Activated CD4-positive, alpha-beta T cell treated with anti-CD3 and anti-CD28 coated beads, Interleukin-2, amount 10 ng/mL, durations not matched to agents 24 days and 14 days (primary cell): ENCODE results near the gene DDHD1. TPM values are rescaled to one million over a fixed set of nuclear protein-coding genes. Genes with fewer than 3 reads are reported as not detected.
"Not testable (repeated sequence)": the region's sequence is repeated elsewhere in the genome, so short reads cannot be mapped to it uniquely, and the experiment has no call there.

Experiments
- DNase-seq: peaks from one replicate; pipeline ENCODE4 v3.0.0; 2022
- H3K27ac Mint-ChIP-seq: one replicate; pipeline ENCODE4 v1.8.0; 2022; ENCODE audit warnings: mild to moderate bottlenecking, mixed read lengths
- H3K27me3 Mint-ChIP-seq: one replicate; pipeline ENCODE4 v1.8.0; 2022; ENCODE audit warnings: mixed read lengths
- H3K36me3 Mint-ChIP-seq: one replicate; pipeline ENCODE4 v1.8.0; 2022; ENCODE audit warnings: low read depth, mild to moderate bottlenecking, mixed read lengths
- H3K4me1 Mint-ChIP-seq: one replicate; pipeline ENCODE4 v1.8.0; 2021; ENCODE audit warnings: mixed read lengths
- H3K4me3 Mint-ChIP-seq: one replicate; pipeline ENCODE4 v1.8.0; 2022; ENCODE audit warnings: mild to moderate bottlenecking, moderate library complexity, mixed read lengths
- H3K9me3 Mint-ChIP-seq: one replicate; pipeline ENCODE4 v1.8.0; 2021; ENCODE audit warnings: mixed read lengths
- intact Hi-C: fragments of 100-400 bp; cut with micrococcal nuclease; formaldehyde crosslinking; loops from one replicate; pipeline ENCODE4 v1.15.1; 2023
- total RNA-seq: library from RNA; stranded (reverse); gene quantifications from 2 replicates; pipeline ENCODE4 v1.2.3, GENCODE V29; 2022

Gene DDHD1
- total RNA-seq, 1 donor from 2014 or later: 70.2 TPM

DNA sequence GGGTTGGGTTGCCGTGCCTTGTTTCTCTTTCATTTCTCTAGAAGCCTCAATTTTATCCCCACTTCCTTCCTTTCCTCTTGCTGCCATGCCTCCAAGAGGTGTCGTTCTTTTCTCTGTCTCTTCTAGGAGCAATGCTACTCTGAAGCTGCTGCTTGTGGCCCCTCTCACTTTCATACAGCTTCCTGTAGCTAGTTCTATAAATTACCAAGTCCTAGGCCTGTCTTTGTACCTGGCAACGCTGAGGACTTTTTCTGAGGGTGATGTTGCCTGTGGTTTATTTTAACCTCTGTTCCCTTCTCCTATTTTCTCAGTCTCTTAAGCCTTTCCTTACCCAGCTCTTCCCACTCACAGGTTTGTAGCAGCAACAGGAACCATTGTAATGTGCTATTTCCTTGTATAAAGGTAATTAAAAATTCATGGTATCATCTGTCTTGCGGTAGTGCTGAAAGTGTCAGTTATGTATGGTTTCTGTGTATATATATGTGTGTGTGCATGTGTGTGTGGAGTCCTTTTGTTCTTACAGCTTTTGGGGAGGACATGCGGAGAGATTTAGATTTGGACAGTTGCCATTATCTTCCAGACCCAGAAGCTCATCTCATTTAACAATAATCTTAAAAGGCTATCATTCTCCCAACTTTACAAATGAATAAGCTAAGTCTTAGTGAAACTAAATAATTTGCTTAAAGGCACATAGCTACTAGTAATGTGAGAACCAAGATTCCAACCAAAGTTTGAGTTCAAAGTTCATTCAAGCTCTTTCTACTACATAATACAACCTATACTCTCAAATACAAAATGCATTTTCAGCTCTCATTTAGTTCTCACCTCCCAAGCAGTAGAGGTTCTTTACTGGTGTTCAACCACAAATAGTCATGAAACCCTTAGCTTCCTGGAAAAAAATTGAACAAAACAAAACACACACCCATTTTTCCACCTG is 43.8 kb downstream of the DDHD1 start:
- DNase-seq: peak; percentile 92
- no peak overlapping the region for H3K27ac Mint-ChIP-seq
- intact Hi-C loops: loop anchor here (1.0 to 2.0 kb wide), 7 partner anchors 17 to 82 kb away; partner anchors contain the start of gene DDHD1
- no peak overlapping the region for H3K4me3 Mint-ChIP-seq
- H3K9me3 Mint-ChIP-seq: no peaks in the 10 kb centered on the region
- peaks cover 14% of the 10 kb centered on the region for H3K36me3 Mint-ChIP-seq
- H3K27me3 Mint-ChIP-seq: no peaks in the 10 kb centered on the region
- peaks cover 30% of the 10 kb centered on the region for H3K4me1 Mint-ChIP-seq

- no peaks in the 10 kb centered on the region for H3K9me3 Mint-ChIP-seq
- no peak overlapping the region for H3K4me3 Mint-ChIP-seq
- no peak overlapping the region for H3K27ac Mint-ChIP-seq
- no peaks in the 10 kb centered on the region for H3K27me3 Mint-ChIP-seq
- no peak for DNase-seq
- peaks cover 28% of the 10 kb centered on the region for H3K4me1 Mint-ChIP-seq
- intact Hi-C loops: loop anchor here (1.0 to 2.0 kb wide), 6 partner anchors 28 to 83 kb away; partner anchors contain the start of gene DDHD1
- H3K36me3 Mint-ChIP-seq: peaks cover 16% of the 10 kb centered on the region
These were observed 44.6 kb downstream of the DDHD1 start for GRCh38 chr14:53108292-53109104.

- Mint-ChIP-seq H3K4me1 (peaks cover 25% of the 10 kb centered on the region), H3K27me3 (no peaks in the 10 kb centered on the region), H3K27ac (peak overlapping the region; percentile 5), H3K4me3 (no peak overlapping the region), H3K36me3 (peaks cover 24% of the 10 kb centered on the region), H3K9me3 (no peaks in the 10 kb centered on the region)
- intact Hi-C loops: no loop called here
- no peak for DNase-seq
These were observed 46.4 kb downstream of the DDHD1 start for GRCh38 chr14:53106768-53107167.

GRCh38 chr14:53103636-53104340 is 49.3 kb downstream of the DDHD1 start:
- H3K27ac Mint-ChIP-seq: no peak overlapping the region

GRCh38 chr14:53093206-53093605 is 59.9 kb downstream of the DDHD1 start:
- peaks cover 4% of the 10 kb centered on the region for H3K4me1 Mint-ChIP-seq
- H3K36me3 Mint-ChIP-seq: peaks cover 61% of the 10 kb centered on the region
- intact Hi-C loops: no loop called here
- DNase-seq: no peak
- H3K27ac Mint-ChIP-seq: no peak overlapping the region
- peaks cover 15% of the 10 kb centered on the region for H3K9me3 Mint-ChIP-seq
- no peak overlapping the region for H3K4me3 Mint-ChIP-seq
- H3K27me3 Mint-ChIP-seq: no peaks in the 10 kb centered on the region

More at GRCh38 chr14:53103636-53104340, 49.3 kb downstream of the DDHD1 start:
- Mint-ChIP-seq H3K27me3 (no peaks in the 10 kb centered on the region), H3K4me3 (no peak overlapping the region), H3K9me3 (no peaks in the 10 kb centered on the region), H3K36me3 (peaks cover 34% of the 10 kb centered on the region), H3K4me1 (peaks cover 26% of the 10 kb centered on the region)
- no peak for DNase-seq
- intact Hi-C loops: loop anchor here (5.0 kb wide), 1 partner anchor 36 kb away; no protein-coding TSS in a partner anchor

DNA sequence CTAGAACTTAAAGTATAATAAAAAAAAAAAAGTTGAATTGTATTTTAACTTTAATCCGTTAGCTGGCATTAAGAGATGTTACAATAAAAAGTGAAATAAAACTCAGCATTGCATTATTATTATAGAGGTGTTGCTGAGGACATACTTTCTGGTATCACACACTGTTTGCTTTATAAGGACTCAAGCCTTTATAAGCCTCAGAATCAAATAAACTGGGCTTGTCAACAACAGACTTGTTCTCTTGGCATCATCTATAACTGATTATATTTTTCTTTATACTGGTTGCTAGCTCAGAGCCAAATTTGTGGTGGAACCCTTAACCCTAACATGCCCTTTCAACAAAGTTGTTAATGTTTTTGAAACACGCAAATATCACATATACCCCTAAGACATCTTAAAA is 62.3 kb downstream of the DDHD1 start:
- peaks cover 20% of the 10 kb centered on the region for H3K4me1 Mint-ChIP-seq
- peaks cover 18% of the 10 kb centered on the region for H3K9me3 Mint-ChIP-seq
- DNase-seq: no peak
- H3K36me3 Mint-ChIP-seq: peaks cover 81% of the 10 kb centered on the region
- intact Hi-C loops: no loop called here
- H3K27ac Mint-ChIP-seq: no peak overlapping the region
- H3K4me3 Mint-ChIP-seq: no peak overlapping the region
- H3K27me3 Mint-ChIP-seq: no peaks in the 10 kb centered on the region

DNA sequence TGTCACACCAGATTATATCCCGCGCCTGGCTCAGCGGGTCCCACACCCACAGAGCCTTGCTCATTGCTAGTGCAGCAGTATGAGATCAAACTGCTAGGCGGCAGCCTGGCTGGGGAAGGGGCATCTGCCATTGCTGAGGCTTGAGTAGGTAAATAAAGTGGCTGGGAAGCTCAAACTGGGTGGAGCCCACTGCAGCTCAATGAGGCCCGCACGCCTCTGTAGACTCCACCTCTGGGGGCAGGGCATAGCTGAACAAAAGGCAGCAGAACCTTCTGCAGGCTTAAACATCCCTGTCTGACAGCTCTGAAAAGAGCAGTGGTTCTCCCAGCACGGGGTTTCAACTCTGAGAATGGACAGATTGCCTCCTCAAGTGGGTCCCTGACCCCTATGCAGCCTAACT is 68.2 kb downstream of the DDHD1 start:
- DNase-seq, intact Hi-C loops, H3K27ac Mint-ChIP-seq, H3K4me3 Mint-ChIP-seq, H3K27me3 Mint-ChIP-seq: not testable (repeated sequence)
- H3K9me3 Mint-ChIP-seq: peaks cover 25% of the 10 kb centered on the region
- H3K36me3 Mint-ChIP-seq: peaks cover 85% of the 10 kb centered on the region
- peaks cover 28% of the 10 kb centered on the region for H3K4me1 Mint-ChIP-seq

DNA sequence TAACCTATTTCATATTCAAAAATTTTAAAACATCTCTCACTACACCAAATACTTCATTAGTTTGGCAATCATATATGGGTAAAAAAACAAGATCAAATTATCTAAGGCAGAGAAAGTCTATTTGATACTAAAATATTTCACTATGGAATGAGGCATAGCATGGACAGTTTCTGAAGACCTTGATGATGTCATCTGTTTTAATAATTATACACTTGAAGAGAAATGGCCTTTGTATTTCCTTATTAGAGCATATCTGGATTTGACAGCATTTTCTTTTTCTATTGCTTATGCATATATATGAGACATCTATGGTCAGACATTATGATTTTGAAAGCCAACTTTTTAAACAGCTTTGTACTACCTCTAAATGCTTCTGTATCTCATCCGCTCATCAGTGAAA is 88.6 kb downstream of the DDHD1 start:
- no peak overlapping the region for H3K27ac Mint-ChIP-seq
- H3K4me1 Mint-ChIP-seq: peaks cover 12% of the 10 kb centered on the region
- intact Hi-C loops: no loop called here
- peaks cover 27% of the 10 kb centered on the region for H3K36me3 Mint-ChIP-seq
- H3K4me3 Mint-ChIP-seq: no peak overlapping the region
- DNase-seq: no peak
- H3K9me3 Mint-ChIP-seq: no peaks in the 10 kb centered on the region
- H3K27me3 Mint-ChIP-seq: no peaks in the 10 kb centered on the region

- H3K9me3 Mint-ChIP-seq: no peaks in the 10 kb centered on the region
- H3K4me3 Mint-ChIP-seq: no peak overlapping the region
- H3K27me3 Mint-ChIP-seq: no peaks in the 10 kb centered on the region
- peaks cover 12% of the 10 kb centered on the region for H3K4me1 Mint-ChIP-seq
- peaks cover 27% of the 10 kb centered on the region for H3K36me3 Mint-ChIP-seq
- no peak for DNase-seq
- intact Hi-C loops: no loop called here
- no peak overlapping the region for H3K27ac Mint-ChIP-seq
These were observed 90.3 kb downstream of the DDHD1 start for GRCh38 chr14:53062856-53063255.

DNA sequence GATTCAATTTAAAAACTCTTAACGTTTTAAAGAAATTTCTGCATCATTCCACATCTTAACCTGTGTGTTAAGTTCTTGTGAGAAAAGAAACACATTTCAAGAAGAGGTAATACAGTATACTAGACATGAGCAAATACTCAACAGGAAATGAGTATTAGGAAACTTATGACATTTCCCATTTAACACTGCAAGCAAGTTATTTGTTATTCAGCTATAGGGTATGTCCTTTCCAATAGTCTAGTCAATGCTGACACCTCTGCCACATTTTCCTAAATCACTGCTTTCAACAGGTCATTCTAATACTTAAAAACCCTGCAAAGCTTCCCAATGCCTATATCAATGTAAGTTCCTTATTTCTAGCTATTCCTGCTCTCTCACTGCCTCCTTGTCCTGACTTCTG is 93.1 kb downstream of the DDHD1 start:
- peaks cover 21% of the 10 kb centered on the region for H3K36me3 Mint-ChIP-seq
- H3K4me3 Mint-ChIP-seq: no peak overlapping the region
- H3K4me1 Mint-ChIP-seq: peaks cover 11% of the 10 kb centered on the region
- H3K9me3 Mint-ChIP-seq: no peaks in the 10 kb centered on the region
- no peak for DNase-seq
- intact Hi-C loops: no loop called here
- no peaks in the 10 kb centered on the region for H3K27me3 Mint-ChIP-seq
- H3K27ac Mint-ChIP-seq: no peak overlapping the region

DNA sequence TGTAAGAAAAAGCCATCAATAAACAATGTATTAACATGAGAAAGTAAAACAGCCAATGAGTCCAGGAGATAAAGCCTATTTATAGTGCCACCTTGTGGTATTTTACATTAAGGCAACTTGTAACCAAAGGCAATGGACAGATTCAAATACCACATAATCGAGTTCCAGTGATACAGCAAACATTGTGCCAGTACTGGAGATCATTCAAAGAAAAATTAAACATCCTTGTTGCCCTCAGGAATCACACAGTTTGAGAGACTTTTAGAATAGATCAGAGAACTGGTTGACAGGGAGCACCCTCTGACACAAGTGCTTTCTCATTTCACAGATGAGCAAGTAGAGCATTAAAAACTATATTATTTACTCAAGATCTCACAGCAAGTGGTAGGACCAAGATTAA is 98.1 kb downstream of the DDHD1 start:
- intact Hi-C loops: loop anchor here (2.0 to 10.0 kb wide), 2 partner anchors 232 to 250 kb away; no protein-coding TSS in a partner anchor
- H3K36me3 Mint-ChIP-seq: peaks cover 30% of the 10 kb centered on the region
- no peaks in the 10 kb centered on the region for H3K27me3 Mint-ChIP-seq
- no peaks in the 10 kb centered on the region for H3K9me3 Mint-ChIP-seq
- H3K4me1 Mint-ChIP-seq: peaks cover 4% of the 10 kb centered on the region
- H3K4me3 Mint-ChIP-seq: no peak overlapping the region
- no peak overlapping the region for H3K27ac Mint-ChIP-seq
- peak; percentile 61 for DNase-seq

- peaks cover 36% of the 10 kb centered on the region for H3K36me3 Mint-ChIP-seq
- H3K27me3 Mint-ChIP-seq: no peaks in the 10 kb centered on the region
- no peak for DNase-seq
- intact Hi-C loops: loop anchor here (2.0 to 10.0 kb wide), 2 partner anchors 232 to 250 kb away; no protein-coding TSS in a partner anchor
- no peaks in the 10 kb centered on the region for H3K9me3 Mint-ChIP-seq
- H3K4me1 Mint-ChIP-seq: peaks cover 3% of the 10 kb centered on the region
- H3K27ac Mint-ChIP-seq: no peak overlapping the region
- no peak overlapping the region for H3K4me3 Mint-ChIP-seq
These were observed 98.7 kb downstream of the DDHD1 start for GRCh38 chr14:53054457-53054856.

DNA sequence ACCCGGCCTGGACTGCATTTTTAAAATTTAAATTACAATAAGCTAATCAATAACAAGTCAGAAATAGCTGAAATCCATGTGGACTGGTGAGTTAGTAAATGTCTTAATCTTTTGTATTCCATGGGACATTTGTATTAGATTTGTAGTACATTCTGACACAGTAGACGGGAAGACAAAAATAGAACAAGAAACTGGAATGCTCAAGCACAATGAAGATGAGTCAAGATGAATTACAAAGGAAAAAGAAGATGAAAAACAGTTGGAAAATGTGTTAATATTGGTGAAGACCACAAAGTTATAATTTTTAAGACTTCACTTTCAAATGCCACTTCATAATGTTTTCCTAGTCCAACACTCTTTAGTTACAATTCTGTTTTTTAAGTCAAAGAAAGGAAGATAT is 104.5 kb downstream of the DDHD1 start:
- Mint-ChIP-seq H3K36me3 (peaks cover 52% of the 10 kb centered on the region), H3K9me3 (no peaks in the 10 kb centered on the region), H3K27ac (no peak overlapping the region), H3K4me3 (no peak overlapping the region), H3K27me3 (no peaks in the 10 kb centered on the region), H3K4me1 (no peaks in the 10 kb centered on the region)
- intact Hi-C loops: no loop called here
- DNase-seq: no peak
